NCI-H82 treated with DMSO at 0.1 percent for 48 hours (cell line): ENCODE results near the gene ADARB1.
A peak's percentile ranks its signal among the peaks of the same experiment; 100 is the strongest.

ENCODE experiments used
- DNase-seq: peaks from one replicate; lab custom pipeline; 2025; ENCODE audit not compliant: unreplicated experiment; lab: John Stamatoyannopoulos, UW

ADARB1 gene

DNA sequence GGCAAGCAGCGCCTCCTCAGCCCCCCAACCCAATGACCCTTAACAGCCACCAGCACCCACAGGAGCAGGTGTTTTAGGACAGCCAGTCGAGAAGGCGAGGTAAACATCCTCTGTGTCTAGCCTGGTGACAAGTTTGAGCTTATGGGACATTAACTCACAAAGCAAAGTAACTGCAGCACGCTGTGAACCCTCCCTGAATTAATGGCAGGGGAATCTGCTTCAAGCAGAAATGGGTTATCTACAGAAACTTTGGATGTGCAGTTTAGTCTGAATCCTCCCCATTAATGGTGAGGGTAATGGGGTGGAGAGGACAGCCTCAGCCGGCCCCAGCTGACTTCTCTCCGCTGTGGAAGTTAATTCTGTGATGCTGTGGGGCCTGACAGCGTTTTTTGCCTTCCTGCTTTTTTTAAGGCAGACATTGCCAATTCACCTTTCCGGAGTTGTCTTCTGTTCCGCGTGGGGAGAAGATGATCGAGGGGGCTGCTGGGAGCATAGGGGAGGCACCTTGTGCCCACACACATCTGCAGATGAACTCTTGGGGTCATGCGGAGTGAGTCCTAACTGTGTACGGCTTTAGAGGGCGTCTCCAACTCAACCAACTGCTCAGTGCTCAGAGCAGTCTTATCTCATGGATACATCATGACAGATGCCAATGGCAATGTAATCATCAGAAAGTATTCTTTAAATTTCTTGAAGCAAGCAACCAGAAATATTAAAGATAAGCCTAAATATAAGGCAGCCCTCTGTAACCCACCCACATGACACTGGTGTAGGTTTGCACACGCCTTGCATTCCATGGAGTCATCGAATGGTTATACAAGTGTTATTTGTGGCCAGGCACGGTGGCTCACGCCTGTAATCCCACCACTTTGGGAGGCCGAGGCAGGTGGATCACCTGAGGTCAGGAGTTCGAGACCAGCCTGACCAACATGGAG, 172.3 kb downstream of the ADARB1 start:
- DNase-seq: no peak

DNA sequence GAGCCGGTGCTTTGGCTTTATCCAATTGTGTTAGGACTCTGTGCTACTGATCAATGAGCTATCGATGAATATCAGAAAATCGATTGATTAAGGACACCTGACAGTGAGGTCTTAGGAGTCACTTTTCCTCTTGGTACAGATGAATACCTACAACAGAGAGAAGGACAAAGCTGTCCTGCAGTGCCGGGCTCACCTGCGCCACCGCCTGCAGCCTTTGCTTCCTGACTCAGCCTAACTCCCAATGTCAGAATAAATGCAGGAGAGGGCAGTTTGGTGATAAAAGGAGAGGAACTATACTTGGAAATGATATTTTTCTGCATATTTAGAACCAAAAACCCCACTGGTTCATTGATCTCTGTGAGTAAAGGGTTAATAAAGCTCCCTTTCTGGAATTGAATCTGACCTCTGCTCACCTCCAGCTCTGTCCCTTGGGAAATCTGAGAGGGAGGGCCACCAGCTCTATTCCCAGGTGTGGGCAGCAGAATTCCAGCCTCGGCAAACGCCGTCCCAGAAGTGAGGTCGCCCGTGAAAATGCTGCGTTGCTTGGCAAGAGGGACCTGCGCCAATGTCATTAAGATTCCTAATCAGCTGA, 174.0 kb downstream of the ADARB1 start:
- DNase-seq: no peak

DNA sequence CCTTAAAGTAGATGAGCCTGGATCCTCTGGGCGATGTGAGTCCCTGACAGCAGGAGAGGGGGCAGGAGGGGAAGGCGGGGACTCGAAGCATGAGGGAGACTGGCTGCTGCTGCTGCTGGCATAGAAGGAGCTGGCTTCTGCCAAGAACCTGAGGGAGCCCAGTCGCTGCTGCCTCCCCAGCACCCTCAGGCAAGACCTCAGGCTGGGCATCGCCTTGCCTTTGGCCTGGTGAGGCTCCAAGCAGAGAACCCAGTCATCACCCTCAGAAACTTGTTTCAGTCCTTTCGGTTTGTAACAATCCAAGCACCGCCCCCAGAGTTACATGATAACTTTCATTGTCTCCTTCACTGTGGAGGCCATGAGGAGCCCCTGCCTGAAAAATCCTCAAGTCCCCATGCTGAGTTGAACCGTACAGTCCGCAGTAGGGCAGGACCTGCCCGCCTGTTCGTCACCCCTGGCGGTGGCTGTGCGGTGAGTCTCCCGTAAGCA, 174.6 kb downstream of the ADARB1 start:
- DNase-seq: peak; percentile 29

DNA sequence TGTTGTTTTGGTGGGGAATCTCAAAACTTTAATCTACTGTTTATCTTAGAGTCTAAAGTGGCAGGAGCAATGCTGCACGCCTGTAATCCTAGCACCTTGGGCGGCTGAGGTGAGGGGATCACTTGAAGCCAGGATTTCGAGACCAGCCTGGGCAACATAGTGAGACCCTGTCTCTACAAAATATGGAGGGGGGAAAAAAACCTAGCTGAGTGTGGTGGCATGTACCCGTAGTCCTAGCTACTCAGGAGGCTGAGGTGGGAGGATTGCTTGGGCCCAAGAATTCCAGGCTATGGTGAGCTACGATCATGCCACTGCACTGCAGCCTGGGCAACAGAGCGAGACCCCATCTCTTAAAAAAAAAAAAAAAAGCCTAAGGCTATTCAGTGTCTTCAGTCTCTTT, 175.2 kb downstream of the ADARB1 start:
- no peak for DNase-seq

DNA sequence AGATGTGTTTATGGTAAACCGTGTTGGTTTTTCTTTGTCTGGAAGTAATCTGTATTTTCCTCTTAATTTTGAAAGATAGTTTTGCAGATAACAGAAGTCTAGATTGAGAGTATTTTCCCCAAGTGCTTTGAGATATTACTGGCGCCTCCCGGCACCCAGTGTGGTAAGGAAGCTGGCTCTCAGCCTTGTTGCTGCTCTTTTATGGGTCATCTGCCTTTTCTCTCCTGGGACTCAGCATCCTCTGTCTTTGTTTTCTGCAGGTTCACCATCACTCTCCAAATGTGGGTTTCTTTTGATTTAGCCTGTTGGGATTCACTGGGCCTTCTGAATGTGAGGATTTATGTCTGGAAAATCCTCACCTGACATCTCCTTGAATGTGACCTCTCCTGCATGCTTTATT, 175.9 kb downstream of the ADARB1 start:
- DNase-seq: no peak

DNA sequence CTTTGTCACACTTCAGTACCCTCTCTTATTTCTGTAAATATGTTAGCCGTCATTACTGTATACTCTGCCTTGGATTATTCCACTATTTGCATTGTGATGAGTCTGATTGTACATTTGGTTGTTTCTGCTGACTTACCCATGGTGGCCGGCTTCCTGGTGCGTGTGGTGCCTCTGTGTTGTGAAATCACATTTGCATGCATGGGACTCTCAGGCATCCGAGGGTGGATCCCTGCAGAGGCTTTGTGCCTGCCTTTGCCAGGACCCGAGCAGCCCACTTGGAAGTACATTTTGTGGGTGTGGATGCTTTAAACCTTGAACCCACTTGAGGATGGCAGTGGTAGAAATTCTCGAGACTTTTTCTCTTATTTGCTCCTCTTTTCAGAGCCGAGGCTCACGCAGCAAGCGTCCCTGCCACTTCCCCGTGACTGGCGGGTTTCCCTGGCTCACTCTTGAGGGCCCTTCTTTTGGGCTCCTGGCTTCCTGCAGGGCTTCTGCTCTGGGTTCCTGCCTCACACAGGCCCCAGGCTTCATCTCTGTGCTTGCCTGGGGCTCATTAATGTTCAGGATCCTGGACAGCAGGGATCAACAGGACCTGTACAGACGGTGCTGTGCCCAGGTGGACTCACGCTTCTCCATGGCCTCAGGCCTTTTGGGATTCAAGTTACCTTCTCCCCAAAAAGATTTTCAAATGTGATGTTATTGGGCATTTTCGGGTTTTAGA, 176.7 kb downstream of the ADARB1 start:
- DNase-seq: no peak

DNA sequence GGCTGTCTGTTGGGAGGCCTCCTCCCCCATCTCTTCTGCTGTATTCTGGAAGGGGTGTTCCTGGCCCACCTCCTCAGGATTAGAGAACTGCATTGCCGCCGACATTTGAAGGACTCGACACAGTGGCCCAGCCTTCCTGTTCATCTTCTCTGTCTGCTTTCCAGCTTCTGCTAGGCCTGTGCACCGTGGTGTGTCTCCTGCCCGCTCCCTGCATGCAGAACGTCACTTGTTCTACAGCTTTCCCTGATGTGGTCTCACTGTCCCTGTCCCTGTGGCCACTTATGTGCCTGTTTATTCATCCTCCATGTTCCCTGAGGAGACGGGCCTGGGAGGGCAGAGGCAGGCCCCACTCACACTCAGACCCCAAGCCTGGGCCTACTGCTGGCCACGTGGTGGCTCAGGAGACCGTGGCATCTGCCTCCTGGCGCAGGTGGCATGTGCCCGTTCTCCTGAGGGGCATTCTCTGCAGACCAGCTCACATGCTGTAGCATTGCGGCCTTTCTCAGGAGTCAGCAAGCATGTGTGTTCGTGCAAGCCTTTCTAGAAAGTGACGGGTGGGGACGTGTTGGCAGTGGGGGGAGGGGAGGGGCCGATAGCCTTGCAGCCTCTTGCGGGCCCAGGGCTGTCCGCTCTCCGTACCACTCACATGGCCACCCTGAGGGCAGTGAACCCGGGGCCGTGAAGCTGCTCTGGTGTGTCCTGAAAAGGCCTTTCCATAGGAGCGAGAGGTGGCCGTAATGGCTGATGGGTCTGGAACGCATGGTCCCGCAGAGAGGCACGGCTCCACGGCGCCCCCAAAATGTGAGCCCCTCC, 177.5 kb downstream of the ADARB1 start:
- no peak for DNase-seq

DNA sequence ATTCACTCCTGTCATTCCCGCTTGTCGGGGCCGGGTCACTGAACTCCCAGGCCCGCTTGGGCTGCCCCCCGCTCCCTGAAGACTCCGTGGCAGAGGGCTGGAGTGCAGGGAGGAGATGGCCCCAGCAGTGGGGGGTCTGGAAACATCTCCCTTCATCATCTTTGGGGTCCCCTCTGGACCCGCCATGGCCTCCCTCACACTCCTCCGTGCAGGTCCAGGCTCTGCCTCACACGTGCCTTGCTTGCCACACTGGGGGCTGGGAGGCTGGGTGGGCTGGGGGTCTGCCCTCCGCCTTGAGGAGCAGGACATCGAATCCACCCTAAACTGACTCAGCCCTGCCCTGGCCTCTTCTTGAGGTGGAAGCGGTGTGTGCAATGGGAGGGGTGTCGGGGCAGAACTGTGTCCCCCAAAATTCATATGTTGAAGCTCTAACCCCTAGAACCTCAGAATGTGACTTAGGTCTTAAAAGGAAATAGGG, 178.1 kb downstream of the ADARB1 start:
- DNase-seq: no peak

DNA sequence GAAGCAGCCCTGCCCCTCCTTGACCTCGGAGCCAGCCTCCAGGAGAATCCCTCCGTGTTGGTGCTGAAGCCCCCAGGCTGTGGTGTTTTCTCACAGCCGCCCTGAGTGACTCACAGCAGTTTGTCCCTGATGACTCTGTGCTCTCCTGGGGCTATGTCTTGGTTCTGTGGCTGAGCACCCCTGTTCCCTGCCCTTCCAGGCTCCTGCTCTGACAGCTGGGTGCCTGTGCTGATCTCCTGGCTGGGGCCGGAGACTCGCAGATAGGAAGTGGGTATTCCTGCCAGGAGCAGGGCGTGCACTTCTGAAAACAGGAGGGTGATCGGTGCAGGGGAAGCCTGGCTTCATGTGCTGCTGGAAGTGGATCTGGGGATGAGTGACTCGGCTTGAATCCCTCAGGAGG, 178.8 kb downstream of the ADARB1 start:
- no peak for DNase-seq

DNA sequence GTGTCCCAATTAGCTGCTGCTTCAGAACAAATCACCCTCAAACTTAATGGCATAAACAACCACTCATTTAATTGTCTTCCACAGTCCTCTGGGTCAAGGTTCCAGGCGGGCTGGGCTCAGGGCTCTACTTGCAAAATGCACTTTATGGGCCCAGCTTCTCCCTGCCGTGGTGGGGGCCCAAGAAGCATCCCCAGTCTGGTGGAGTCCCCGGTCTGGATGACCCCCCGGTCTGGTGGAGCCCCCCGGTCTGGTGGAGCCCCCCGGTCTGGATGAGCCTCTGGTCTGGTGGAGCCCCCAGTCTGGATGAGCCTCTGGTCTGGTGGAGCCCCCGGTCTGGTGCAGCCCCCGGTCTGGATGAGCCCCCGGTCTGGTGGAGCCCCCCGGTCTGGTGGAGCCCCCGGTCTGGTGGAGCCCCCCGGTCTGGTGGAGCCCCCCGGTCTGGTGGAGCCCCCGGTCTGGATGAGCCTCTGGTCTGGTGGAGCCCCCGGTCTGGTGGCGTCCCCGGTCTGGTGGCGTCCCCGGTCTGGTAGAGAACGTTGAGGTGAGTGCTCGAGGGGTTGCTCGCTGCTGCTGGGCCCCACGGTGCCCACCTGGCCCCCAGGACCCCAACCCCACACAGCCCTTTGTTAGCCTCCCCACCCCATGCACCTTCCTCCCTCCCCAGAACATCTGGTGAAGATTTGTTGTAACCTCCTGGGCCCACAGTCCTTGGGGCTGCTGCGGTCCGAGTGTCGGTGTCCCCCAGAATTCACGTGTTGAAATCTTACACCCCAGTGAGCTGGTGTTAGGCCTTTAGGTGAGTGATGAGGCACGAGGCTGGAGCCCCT, 179.5 kb downstream of the ADARB1 start:
- no peak for DNase-seq

DNA sequence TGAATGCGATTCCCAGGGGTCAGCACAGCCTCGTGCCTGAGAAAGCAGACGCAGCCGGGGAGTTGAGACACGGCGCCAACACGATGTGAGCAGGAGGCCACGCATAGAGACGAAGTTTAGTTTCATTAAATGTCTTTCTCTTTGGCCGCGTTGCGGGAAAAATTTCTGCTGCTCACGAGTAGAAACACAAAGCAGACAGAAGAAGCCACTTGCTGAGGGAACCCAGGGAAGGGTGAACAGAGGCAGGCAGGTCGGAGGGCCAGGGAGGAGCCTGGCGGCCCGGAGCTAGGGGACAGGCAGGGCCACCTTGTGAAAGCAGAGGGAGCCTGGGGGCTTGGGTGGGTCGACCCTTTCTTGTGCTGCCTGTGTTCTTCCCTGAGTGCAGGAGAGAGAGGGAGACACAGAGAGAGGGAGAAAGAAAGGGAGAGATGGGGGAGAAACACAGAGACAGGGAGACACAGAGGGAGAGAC, 180.1 kb downstream of the ADARB1 start:
- DNase-seq: no peak

DNA sequence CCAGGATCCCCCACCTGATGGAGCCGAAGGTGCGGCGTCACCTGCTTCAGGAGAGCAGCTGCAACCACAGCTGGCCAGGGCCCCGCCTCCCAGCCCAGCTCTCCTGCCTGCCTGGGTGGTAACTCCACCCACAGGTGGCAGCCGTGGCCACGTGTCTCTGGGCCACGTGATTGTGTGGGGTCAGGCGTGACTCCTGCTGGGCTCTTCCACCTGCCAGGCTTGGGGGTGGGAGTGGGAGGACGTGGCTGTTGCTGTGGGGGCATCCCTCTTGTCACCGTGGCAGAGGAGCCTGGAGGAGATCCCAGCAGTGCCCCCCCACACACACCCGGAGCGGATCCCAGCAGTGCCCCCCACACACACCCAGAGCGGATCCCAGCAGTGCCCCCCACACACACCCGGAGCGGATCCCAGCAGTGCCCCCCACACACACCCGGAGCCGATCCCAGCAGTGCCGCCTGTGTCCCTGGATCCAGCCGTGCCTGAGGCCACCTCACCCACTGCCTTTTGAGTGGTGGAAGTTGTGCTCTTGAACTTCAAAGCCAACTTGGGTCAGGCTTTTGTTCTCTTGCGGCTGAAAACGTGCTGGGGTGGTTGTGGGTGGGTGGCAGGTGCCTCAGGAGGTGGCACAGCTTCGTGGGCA, 181.1 kb downstream of the ADARB1 start:
- no peak for DNase-seq

DNA sequence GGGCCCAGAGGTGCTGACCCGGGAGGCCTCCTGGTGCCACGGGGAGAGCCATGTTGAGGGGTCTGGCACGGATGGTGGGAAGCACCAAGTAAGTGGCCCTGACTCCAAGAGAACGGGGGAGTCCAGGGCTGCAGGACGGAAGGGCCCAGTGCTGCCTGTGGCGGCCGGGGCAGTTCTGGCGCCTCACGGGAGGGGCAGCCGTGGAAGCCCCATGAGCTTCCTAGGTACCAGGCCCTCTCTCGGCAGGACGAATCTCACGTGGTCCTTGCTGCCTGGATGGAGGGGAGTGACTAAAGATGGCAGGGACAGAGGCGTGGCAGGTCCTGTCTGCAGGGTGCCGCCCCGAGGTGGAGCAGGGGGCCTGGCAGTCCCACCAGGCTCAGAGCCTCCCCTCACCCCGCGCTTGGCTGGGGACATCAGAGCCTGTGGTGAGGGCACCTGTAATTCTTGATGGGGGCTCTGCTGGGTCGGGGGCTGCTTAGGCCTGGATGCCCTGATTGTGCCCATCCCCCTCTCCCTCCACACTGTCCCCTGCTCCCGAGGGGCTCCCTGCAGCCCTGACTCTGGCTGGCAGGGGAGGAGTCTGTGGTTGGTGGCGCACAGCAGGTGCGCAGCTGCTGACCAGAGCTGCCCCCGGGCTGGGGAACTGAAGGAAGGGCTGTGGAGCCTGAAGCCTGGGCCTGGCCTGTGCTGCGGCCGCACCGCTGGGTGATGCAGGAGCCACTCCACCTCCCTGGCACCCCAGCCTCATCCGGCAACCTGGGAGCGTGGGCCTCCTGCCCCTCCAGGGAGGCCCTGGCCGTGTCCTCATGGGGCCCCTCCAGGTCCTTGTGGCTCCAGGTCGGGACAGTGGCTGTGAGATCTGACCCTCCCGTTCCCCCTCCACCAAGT, 181.9 kb downstream of the ADARB1 start:
- no peak for DNase-seq

DNA sequence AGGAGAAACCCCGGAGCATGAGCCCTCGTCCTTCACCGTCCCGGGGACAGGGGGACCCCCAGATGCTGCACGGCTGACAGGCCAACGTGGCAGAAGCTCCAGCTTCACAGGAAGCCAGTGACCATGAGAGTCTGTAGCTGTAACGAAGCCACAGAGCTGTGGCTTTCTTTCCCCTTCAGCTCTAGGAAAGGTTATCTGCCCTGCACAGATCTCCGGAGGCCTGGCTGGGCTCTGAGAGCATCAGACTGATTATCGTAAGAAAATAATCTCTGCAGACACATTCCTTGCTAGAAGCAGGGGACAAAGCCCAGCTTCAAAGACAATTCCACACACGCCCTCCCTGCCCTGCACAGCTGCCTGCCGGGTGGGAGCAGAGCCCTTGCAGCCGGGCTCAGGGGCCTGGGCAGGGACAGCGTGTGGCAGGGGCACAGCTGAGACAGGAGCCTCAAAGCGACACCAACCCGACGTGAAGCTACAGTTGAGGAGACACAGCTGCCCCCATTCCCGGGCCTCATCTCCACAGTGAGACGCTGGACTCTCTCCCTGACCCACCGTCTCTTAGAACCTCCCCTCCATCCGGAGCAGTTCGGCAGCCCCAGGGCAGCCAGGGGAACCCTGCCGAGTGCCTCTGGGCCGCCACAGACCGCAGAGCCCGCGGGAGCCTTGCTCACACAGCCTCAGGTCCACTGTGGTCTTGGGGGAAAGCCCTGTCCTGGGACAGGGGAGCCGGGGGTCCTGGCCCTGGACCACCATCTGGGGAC, 182.7 kb downstream of the ADARB1 start:
- DNase-seq: no peak

DNA sequence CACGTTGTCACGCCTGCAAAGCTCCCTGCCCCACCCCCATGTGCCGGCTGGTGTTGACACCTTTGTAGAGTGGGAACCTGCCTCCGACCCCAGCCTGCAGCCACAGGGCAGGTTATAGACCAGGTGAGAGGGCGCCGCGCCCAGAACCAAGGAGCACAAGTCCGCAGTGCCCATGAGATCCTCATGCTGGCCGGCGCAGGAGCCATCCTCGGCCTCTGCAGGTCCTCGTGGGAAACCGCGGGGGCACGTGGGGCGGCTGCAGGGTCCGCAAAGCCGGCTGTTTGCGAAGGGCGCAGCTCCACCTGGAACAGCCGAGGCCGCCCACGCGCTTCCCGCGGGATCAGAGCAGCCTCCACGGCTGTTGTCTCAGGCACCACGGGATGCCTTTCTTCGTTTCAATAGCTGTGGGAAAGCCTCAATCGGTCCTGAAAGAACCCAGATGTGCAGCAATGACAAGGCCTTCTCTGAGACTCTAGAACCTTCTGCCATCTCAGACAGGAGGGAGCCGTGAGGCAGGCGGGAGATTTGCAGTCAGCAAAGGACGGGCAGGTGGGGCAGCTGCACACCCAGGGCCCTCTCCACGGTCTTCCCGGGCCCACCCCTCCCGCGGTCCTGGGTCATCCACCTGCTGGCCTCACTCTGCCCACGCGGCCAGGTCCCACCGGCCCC, 183.4 kb downstream of the ADARB1 start:
- no peak for DNase-seq

DNA sequence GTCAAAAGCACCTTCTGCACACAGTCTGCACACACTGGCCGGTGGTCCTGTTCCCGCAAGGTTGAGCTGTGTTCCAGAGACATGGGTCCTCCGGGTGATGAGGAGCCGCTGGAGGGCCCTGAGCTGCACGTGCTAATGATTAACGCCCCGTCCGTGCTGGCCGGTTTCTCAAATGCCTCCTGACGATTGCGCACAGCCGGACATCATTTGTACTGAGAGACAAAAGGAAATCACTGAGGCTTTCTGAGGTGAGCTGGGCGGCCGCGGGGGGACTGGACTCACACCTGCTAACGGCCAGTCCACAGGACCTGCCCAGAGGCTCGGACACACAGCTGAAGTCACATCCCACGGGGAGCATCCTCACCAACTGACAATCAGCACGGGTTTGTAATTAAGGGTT, 184.1 kb downstream of the ADARB1 start:
- DNase-seq: no peak

DNA sequence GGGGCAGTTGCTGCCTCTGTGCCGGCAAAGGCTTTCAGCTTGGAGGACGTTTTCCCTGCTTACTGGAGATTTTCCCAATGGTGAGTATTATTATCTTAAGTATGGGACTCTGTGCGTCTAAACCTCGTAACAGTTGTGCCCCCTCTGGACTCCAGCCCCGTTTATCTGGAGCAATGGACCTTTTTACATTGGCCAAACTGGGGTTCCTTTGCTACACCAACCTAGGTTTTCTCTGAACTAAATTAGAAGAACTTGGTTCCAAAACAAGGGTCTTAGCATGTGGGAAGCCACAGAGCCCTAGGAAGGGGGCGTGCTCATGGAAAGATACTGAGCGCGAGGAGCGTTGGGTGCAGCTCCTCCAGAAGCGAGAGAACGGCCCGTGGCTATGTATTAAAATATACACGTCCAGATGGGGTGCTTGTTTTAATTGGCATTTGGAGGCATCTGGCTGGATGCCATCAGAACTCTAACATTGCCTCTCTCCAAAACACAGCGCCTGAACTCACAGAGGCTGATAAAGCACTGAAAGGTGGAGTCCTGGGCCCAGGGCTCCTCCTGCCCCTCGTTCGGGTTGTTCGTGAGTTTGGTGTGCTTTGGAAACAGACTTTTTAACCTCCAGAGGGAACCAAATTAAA, 184.9 kb downstream of the ADARB1 start:
- DNase-seq: no peak
